A549 (cell line): ENCODE measurements around the gene ETV3. TPM values are rescaled to one million over a fixed set of nuclear protein-coding genes. Genes with fewer than 3 reads are reported as not detected.

Experiments used
- polyA plus RNA-seq, 4 experiments: library from polyadenylated mRNA; depleted of rRNA in 3 of 4; stranded (reverse); fragments of >200 nt; fragmentation: RNase III in 1 of 4; extraction: RNeasy Plus Mini Kit Qiagen cat#74134 plus additional on column Dnase treatment in 1 of 4; gene quantifications; 2 replicates in 3 of 4; 3 replicates in 1 of 4; pipeline ENCODE4 v1.2.3, GENCODE V29; 2011 to 2017
- TF ChIP-seq, protein P1 (sequence below): IDR thresholded peaks from 2 replicates; pipeline ENCODE4 v1.6.1; 2012; ENCODE audit warnings: low read depth, borderline replicate concordance

ETV3 gene
- polyA plus RNA-seq, 2 of the 4 experiments (the other 2 are of a cell fraction), result 11.1 to 14.5 TPM

DNA sequence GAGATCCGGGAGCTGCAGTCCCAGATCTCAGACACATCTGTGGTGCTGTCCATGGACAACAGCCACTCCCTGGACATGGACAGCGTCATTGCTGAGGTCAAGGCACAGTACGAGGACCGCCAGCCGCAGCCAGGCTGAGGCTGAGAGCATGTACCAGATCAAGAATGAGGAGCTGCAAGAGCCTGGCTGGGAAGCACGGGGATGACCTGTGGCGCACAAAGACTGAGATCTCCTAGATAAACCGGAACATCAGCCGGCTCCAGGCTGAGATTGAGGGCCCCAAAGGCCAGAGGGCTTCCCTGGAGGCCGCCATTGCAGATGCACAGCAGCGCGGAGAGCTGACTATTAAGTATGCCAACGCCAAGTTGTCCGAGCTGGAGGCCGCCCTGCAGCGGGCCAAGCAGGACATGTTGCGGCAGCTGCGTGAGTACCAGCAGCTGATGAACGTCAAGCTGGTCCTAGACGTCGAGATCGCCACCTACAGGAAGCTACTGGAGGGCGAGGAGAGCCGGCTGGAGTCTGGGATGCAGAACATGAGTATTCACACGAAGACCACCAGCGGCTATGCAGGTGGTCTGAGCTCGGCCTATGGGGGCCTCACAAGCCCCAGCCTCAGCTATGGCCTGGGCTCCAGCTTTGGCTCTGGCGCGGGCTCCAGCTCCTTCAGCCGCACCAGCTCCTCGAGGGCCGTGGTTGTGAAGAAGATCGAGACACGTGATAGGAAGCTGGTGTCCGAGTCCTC is 64.1 kb downstream of the ETV3 start (continued):
- TF ChIP-seq, protein P1, sequence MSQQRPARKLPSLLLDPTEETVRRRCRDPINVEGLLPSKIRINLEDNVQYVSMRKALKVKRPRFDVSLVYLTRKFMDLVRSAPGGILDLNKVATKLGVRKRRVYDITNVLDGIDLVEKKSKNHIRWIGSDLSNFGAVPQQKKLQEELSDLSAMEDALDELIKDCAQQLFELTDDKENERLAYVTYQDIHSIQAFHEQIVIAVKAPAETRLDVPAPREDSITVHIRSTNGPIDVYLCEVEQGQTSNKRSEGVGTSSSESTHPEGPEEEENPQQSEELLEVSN, result peak; percentile 69; the same call in 1 of the 2 replicates
- TF ChIP-seq, all 56 proteins: peak for 6

Other genes starting within 250 kb of the ETV3 start
- 1.7 and 2.9 TPM in 2 replicates for gene PEAR1, start 244.7 kb downstream of the ETV3 start, polyA plus RNA-seq (2011; rRNA removed)
- 5.0 to 7.5 TPM (median 6.3 TPM) in 3 replicates for gene PEAR1, start 244.7 kb downstream of the ETV3 start, polyA plus RNA-seq (2017; fragmentation: RNase III; extraction: RNeasy Plus Mini Kit Qiagen cat#74134 plus additional on column Dnase treatment)
- 0.15 TPM in 1 of 2 replicates, not detected in the other for gene LRRC71, start 217.8 kb downstream of the ETV3 start, polyA plus RNA-seq (2011; rRNA removed)
- 0.10 to 0.33 TPM (median 0.14 TPM) in 3 replicates for gene LRRC71, start 217.8 kb downstream of the ETV3 start, polyA plus RNA-seq (2017; fragmentation: RNase III; extraction: RNeasy Plus Mini Kit Qiagen cat#74134 plus additional on column Dnase treatment)
- gene ARHGEF11, start 92.7 kb downstream of the ETV3 start, polyA plus RNA-seq (2011; rRNA removed), result 17.1 and 21.3 TPM in 2 replicates
- 13.7 to 15.7 TPM (median 14.9 TPM) in 3 replicates for gene ARHGEF11, start 92.7 kb downstream of the ETV3 start, polyA plus RNA-seq (2017; fragmentation: RNase III; extraction: RNeasy Plus Mini Kit Qiagen cat#74134 plus additional on column Dnase treatment)
- gene ETV3L, start 38.6 kb downstream of the ETV3 start, polyA plus RNA-seq (2011; rRNA removed), result not detected in 2 replicates
- gene ETV3L, start 38.6 kb downstream of the ETV3 start, polyA plus RNA-seq (2017; fragmentation: RNase III; extraction: RNeasy Plus Mini Kit Qiagen cat#74134 plus additional on column Dnase treatment), result not detected in 3 replicates